RCC 7860 (cell line): ENCODE data around the gene STX2.
"Not testable (repeated sequence)": the region's sequence is repeated elsewhere in the genome, so short reads cannot be mapped to it uniquely, and the experiment has no call there.

ENCODE experiments used
- DNase-seq: peaks from one replicate; pipeline ENCODE4 v3.0.0-alpha.2; 2015; ENCODE audit warnings: low spot score
- FAIRE-seq: peaks from 2 replicates; lab custom pipeline; 2012; peaks lifted over from hg19 to GRCh38; lab: Jason Lieb, UNC

The STX2 gene

DNA sequence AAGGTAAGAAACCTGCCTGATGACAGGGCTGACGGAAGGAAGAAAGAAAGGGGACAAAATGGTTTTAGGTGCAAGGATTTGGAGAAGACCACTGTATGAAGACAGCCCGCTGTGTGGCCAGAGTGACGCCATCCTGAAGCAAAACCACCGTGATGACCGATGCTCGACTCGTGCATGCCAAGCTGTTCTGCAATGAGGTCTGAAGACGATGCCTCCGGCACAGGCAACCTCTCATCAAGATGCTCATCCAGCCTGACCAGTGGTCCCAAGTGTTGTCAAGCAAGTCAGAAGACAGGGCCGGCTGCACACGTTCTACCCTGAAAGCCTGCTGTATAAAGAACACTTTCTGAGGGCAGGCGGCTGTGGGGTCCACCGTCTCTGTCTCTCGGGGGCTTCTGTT lies 34.8 kb downstream of the STX2 start:
- DNase-seq (no peak), FAIRE-seq (no peak)

DNA sequence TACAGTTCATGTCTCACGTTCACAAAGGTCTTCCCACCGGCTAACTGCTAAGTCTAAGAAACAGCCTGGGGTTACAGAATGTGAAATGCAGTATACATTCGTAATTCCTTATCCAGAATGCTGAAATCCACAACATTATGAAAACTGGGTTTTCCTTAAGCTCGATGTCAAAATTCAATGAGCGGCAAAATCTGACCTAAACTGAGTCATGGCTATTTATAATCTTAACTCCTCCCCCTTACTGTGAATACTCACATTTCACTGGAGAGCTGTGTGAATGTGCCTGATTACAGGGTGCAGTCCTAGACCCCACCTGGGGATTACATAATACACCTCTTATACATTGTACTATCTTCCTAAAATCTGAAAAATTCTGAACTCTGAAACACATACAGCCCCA lies 35.3 kb downstream of the STX2 start:
- FAIRE-seq, result no peak
- no peak for DNase-seq

DNA sequence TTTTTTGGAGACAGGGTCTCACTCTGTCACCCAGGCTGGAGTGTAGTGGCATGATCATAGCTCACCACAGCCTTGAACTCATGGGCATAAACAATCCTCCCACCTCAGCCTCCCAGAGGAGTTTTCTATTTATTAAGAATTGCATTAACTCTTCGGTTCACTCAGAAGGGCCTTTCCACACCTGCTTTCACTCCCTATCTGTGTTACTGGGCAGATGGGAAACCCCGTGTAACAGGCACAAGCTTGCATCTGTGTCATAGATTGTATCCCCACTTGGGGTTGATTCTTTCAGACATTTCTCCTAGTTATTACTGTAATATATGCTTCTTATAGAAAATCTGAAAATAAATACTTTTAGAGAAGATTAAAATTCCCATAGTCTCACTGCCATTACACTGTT lies 38.7 kb downstream of the STX2 start:
- FAIRE-seq (no peak), DNase-seq (no peak)

DNA sequence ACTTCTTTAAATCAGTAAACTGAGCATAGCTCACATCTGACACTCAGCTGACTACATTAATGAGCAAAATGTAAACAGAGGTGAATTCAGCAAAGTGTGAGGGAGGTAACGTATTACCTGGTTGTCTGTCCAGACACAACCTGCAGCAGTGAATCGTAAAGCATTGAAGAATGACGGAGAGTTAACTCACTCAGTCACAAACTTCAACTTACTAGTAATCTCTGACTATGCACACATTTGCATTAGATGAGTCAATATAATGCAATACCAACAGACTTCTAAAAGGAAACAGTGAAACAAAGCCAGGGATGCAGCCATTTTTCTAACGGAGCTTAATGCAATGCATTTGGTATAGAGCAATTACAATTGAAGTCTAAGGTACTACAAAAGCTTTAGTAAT lies 40.0 kb downstream of the STX2 start:
- DNase-seq (no peak), FAIRE-seq (no peak)

DNA sequence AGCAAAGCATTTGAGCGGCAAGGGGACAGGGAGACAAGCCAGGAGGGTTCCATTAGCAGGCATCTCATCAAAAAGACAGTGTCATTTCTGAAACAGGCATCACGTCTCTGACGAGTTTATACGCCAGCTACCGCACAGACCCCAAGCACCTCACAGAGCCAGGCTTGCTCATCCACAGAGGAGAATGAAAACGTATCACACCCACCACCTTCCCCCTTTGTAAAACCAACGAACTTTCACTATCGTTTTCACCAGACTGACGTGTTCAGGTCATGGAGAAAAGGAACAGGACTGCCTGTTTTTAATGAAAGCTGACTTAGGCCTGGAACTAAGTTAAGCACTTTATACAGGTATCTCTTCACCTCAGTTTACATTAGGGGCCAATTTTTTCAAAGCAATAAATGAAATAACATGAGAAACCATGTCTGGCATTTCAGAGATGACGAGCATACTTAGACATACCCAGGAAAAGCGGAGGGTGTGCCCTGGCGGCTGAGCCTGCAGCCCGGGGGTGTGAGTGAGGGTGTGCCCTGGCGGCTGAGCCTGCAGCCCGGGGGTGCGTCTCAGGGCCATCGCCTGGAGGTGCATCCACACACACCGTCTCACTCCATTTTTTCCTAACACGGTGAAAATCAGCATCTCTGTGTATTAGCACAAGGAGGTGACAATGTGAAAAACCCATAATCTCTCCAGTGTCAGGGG lies 41.9 kb downstream of the STX2 start:
- DNase-seq, result no peak
- FAIRE-seq, result no peak

DNA sequence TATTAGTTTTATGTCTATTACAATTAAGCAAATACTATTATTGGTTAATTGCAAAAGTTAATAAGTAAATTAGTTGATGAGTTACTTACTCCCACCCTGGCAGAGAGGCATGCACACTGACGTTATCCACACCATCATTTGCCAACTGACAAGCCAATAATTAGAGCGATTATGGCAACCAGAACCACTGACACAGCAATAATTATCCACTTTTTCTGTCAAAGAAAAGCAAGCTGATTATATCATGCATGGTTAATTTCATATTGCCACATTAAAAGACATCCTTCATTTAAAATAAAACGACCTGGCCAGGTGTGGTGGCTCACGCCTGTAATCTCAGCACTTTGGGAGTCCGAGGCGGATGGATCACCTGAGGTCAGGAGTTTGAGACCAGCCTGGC lies 43.1 kb downstream of the STX2 start:
- FAIRE-seq, result no peak
- DNase-seq, result no peak

DNA sequence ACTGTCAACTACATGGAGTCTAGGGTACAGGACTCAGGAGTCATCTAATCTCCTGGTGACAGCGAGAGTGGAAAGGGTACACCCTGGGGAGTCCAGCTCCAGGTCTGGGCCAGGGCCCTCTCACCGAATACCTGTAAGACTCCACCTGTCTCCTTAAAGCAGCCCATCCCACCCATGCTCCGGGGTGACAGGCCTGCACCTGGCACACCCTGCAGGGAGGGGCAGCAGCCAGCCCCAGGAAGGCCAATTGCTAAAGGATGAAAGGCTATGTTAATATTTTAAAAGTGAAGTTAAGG lies 45.5 kb downstream of the STX2 start:
- DNase-seq, result no peak
- no peak for FAIRE-seq

DNA sequence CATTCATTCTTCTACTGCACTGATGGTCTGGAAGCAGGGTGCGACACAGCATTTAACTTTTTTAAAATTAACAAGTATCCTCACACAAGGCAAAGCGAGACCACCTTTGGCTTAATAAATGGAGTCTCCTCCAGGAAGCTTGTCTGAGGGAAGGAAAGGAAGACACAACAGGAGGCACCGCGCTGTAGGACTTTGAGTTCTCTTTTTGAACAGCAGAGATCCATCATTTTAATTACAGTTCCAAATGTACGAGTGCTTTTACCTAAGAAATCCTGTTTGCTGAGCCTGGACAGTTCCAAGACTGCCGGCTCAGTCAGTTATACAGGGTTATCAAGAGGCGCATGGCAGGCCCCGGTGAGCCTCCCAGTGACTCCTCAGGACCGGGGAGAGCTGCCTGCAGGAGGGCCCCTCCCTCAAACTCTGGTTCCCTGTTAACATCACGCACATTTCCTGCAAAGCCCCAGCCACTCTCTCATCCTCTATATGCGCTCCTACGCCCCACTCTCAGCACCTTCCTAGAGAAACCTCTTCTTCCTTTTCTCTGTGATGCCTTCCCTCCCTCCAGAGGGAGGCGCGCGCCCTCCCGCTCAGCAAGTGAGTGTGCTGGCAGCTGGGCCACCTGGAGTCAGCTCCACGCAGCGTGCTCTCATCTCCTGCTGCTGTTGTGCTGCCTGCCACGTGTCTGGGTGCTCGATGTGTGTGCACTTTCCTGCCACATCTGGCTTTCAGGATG lies 46.1 kb downstream of the STX2 start:
- FAIRE-seq, result no peak

DNA sequence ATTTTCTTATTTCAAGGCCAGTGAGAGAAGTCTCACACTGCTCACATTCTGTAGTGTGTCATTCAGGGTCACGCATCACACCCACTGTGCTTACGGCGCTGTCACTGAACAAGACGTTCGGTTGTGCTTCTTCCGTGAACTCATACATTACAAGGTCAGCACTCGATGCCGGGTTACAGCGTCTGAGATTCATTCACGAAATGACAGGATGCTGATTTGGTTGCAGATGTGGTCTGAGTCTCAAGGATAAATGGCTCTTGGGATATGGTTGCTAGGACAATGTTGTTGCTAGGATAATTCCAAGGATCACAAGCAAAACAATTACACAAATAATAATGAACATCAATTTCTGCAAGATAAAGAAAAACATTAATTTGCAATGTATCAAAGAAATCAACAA lies 47.4 kb downstream of the STX2 start:
- DNase-seq, result no peak
- FAIRE-seq, result no peak

More for the DNA sequence above, 46.1 kb downstream of the STX2 start:
- no peak for DNase-seq

DNA sequence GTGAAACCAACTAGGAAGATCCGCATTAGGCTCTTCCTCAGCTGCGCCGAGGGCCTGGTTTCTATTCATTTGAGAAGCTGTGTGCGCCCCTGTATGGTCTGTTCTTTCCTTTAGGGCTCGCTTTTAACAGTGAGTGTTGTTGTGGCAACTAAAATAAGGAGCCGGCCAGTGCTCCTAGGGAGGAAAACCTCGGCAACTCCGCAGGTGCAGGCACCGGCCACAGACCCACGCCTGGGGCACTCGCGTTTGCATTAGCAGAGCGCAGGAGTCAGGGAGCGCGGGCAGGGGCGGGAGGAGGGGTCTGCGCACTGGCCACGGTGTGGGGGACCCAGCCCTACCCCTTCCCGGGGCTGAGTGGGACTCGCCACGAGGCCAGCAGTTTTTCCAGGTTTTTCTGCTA lies 50.5 kb downstream of the STX2 start:
- no peak for FAIRE-seq
- DNase-seq, result no peak

DNA sequence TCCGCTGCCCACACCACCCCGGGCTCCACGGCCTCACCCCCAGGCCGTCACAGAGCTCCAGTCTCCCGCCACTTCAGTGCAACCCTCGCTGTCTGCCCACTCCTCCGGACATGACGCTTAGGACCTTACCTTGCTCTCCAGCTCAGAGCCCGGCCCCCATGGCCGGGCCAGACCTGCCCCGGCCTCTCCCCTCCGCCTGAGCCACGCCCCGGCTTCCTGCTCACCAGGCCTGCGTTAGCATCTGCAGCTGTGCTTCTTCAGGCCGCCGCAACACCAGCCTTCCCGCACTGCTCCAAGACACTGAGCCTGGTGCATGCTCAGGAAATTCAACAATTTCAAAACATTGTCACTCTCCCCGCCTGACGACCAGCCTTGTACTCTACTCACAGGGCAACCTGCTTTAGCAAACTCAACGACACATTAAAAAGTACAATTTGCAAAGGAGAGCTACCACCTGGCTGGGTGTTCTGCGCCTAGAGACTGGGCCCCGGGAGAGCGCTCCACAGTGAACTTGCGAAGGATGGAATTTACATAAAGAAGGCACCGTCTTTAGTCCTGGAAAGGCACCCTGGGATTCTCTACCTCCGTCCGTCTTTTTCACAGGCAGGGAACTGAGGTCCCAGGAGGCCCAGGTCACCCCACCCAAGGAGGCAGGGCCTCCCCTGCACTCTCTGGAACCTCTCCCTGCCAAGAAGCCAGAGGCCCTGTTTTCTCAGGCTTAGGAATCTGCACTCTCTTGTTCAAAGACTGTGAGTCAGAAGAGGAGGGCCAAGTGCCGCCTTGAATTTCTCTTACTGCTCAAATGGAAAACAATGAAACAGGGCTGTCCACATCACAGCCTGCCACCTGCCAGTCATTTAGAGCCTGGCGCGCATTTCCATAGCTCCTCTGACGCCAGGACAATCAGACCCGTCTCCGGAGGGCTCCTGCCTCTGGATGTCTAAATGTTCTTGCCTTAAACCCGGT lies 51.3 kb downstream of the STX2 start:
- DNase-seq, result no peak
- no peak for FAIRE-seq

DNA sequence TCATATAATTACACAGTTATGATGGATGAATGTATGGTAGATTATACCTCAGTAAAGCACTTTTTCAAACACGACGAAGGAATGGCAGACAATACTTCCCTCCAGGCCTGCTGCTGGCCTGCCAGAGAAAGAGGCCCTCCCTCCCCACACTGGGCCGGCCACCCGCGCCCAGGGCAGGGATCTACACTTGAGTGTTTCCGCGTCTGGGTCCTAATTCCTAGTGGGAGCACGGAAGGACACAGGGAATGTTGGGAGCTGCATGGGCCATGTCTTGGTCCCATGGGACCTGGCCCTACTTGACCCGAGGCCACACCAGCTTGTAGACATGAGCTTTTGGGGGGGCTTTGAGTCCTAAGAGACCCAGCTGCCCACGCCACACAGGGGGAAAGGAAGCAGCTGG lies 52.0 kb downstream of the STX2 start:
- FAIRE-seq, result no peak
- DNase-seq, result no peak

DNA sequence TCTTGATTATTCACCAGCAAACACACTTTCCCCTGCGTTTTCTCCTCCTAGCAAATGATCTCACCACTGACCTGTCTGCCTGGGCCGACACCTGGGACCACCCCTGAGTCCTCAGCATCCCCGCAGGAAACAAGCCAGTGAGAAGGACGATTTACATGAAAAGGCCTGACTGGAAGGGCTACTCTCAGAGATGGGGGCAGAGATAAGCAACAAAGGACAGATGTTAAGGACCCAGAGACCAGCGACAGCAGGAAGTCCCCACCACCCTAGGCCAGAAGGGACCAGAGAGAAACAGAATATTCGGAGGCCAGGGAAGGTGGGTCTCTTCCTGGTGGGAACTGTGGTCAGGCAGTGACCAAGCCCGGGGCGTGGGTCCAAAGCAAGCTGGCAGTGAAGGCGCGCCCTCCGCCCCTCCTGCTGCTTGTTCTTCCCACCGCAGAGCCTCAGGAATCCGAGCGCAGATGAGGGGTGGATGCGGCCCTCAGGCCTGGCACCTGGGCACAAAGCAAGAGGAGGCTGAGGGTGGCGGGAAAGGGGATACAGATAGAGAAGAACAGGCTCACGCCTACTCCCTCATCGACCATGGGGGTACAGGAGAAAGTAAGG lies 55.8 kb downstream of the STX2 start:
- no peak for FAIRE-seq
- no peak for DNase-seq

DNA sequence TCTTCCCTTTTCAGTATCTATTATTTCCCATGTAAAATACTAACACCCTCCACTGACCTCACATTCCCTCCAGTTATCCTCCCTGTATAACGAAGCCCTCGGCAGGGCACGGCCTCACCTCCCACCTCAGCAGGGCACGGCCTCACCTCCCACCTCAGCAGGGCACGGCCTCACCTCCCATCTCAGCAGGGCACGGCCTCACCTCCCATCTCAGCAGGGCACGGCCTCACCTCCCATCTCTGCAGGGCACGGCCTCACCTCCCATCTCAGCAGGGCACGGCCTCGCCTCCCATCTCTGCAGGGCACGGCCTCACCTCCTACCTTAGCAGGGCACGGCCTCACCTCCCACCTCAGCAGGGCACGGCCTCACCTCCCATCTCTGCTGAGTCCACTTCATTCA lies 56.8 kb downstream of the STX2 start:
- not testable (repeated sequence) for DNase-seq, FAIRE-seq

DNA sequence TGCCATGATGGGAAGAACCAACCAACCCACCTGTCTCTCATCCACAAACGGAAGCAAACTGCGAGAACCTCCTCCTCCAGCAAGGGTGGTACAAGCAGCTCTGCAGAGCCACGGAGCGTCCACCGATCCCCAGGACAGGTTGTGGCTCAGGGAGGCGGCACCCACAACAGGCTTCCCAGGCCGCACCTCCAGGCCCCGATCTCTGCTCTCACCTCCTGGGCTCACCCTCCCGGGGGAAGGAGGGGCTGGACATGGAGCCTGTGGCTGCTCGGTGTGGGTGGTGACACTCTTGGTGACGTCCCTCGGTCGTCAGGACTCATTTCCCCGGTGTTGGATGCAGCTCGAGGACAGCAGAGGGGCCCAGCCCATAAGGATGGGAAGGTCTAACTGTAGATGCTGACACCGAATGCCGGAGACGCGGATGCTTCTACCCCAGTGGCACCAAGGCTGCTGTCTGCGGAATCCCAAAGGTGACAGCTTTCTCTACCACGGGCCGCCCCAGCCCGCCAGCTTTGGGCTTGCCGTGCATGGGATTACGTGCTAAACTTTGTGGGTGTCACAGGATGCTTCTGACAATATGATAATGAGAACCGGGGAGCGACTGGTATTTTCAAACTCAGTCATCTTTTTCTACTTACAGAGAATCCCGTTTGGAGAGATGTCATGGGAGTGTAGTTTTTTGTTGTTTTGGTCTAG lies 58.0 kb downstream of the STX2 start:
- no peak for FAIRE-seq
- DNase-seq, result no peak

DNA sequence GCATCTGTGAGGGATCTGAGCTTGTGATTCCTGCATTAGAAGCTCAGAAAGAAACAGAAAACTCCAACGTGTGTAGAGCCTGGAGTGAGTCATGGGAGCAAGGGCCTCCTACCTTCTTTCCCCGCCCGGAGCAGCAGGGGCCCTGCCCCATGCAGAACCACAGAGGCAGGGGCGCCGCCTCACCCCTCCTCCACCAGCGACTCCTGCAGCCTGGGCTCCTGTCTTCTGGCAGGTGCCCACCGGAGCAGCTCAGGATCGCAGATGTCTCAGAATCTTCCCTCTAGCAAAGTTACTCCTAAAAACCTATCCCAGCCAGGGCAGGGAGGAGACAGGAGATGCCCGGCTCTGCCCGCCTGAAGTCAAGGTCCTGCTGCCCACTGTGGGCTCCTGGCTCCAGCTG lies 58.7 kb downstream of the STX2 start:
- DNase-seq (no peak), FAIRE-seq (no peak)

DNA sequence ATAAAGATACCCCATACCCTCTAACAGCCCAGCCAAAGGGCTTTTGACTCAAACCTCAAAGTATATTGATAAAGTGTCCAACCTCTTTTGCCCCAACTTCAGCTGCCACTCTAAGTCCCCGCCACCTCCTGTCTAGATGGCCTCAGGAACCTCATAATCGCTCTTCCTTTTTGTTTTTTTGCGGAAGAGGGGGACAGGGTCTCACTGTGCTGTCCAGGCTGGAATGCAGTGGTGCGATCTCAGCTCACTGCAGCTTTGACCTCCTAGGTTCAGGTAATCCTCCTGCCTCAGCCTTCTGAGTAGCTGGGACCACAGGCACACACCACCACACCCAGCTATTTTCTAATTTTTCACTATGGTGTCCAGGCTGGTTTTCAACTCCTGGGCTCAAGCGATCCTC lies 60.3 kb downstream of the STX2 start:
- DNase-seq (no peak), FAIRE-seq (no peak)

DNA sequence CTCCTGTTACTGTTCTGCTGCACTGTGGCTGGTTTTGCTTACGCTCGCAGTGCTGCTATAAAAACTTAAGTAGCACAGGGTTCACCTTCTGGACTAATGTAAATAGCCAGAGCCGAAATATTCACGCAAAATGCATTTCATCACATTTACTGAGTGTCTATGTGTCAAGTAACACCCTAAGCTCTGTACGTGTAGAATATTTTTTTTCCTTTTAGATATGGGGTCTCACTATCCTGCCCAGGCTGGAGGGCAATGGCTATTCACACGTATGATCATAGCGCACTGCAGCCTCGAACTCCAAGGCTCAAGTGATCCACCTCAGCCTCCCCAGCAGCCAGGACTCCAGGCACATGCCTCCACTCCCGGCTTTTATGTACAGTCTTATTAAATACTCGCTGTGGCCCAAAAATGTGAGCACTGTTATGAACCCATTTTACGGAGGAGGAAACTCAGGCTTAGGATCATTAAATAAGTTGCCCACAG lies 62.2 kb downstream of the STX2 start:
- no peak for DNase-seq
- FAIRE-seq, result no peak

DNA sequence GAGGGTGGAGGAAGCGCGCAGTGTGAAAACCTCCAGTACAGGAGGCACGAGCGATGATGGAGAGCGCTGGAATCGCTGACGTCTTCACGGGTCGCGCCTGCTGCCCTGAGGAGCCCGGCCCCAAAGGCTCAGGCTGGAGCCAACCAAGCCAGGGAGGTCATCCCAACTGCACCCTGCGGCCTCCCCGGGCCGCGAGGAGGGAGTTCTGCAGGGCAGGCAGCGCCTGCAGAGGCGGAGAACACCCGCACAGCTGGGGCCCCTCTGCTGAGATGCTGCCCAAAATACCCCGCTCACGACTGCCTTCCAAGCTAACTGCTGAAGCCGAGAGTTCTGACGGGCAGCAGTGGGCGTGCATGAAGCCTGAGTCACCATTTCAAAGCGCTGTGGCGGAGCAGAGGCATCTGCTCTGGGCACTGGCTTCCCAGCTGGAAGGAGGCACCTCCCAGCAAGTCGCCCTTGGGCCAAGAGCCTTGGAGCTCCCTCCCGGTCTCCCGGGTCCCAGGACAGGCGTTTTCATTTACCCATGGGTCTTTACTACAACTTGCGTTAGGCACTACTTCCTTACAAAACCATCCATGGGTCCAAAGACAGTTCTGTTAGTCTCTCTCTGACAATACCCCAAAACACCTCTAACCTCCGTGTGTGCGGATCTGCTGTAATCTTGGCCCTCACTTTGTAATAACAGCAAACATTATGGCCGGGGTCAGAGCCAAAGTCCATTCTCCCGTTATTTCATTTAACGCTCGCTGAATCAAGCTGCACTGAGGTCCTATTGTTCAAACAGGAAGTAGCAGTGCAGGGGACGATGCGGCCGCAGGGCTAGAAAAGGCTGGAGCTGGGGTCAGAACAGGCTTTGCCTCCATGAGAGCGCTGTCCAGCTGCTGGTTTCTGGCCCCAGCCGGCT lies 62.8 kb downstream of the STX2 start:
- DNase-seq, result peak; percentile 55
- FAIRE-seq, result no peak
